Effector memory CD4-positive, alpha-beta T cell (primary cell): ENCODE measurements around the gene LANCL2.

Source experiments
- DNase-seq, 3 donors: peaks; one replicate each; pipeline ENCODE4 v3.0.0-alpha.2; 2020
- H3K27ac ChIP-seq: 2 replicates; pipeline ENCODE4 v1.7.0; 2013; ENCODE audit warnings: mild to moderate bottlenecking, low read length, moderate library complexity; ENCODE audit not compliant: insufficient read depth, poor library complexity, severe bottlenecking
- H3K27me3 ChIP-seq: replicated peaks from 2 replicates; pipeline ENCODE4 v1.7.0; 2013; ENCODE audit warnings: mild to moderate bottlenecking, low read length; ENCODE audit not compliant: insufficient read depth, control insufficient read depth, poor library complexity, severe bottlenecking
- H3K36me3 ChIP-seq: 2 replicates; pipeline ENCODE4 v1.7.0; 2013; ENCODE audit warnings: mild to moderate bottlenecking, low read length, moderate library complexity; ENCODE audit not compliant: control insufficient read depth, insufficient read depth
- H3K4me1 ChIP-seq: 2 replicates; pipeline ENCODE4 v1.7.0; 2013; ENCODE audit warnings: low read length, mild to moderate bottlenecking; ENCODE audit not compliant: control insufficient read depth, insufficient read depth, poor library complexity, severe bottlenecking
- H3K4me3 ChIP-seq: 2 replicates; pipeline ENCODE4 v1.7.0; 2013; ENCODE audit warnings: low read length, low read depth, mild to moderate bottlenecking; ENCODE audit not compliant: insufficient read depth, poor library complexity, severe bottlenecking
- H3K9me3 ChIP-seq: 2 replicates; pipeline ENCODE4 v1.7.0; 2013; ENCODE audit warnings: mild to moderate bottlenecking, low read length, moderate library complexity; ENCODE audit not compliant: control insufficient read depth

Gene LANCL2

GRCh38 chr7:55361560-55361959 lies 3.6 kb upstream of the LANCL2 start:
- Histone ChIP-seq H3K36me3 (no peaks in the 10 kb centered on the region), H3K4me3 (no peak overlapping the region), H3K9me3 (no peaks in the 10 kb centered on the region), H3K4me1 (no peaks in the 10 kb centered on the region), H3K27me3 (no peaks in the 10 kb centered on the region), H3K27ac (no peak overlapping the region)
- no peak for DNase-seq

- Histone ChIP-seq H3K4me3 (no peak overlapping the region), H3K27me3 (no peaks in the 10 kb centered on the region), H3K9me3 (no peaks in the 10 kb centered on the region), H3K36me3 (no peaks in the 10 kb centered on the region), H3K27ac (no peak overlapping the region), H3K4me1 (no peaks in the 10 kb centered on the region)
- DNase-seq: no peak
Measured at GRCh38 chr7:55362927-55363326, 2.2 kb upstream of the LANCL2 start.

DNA sequence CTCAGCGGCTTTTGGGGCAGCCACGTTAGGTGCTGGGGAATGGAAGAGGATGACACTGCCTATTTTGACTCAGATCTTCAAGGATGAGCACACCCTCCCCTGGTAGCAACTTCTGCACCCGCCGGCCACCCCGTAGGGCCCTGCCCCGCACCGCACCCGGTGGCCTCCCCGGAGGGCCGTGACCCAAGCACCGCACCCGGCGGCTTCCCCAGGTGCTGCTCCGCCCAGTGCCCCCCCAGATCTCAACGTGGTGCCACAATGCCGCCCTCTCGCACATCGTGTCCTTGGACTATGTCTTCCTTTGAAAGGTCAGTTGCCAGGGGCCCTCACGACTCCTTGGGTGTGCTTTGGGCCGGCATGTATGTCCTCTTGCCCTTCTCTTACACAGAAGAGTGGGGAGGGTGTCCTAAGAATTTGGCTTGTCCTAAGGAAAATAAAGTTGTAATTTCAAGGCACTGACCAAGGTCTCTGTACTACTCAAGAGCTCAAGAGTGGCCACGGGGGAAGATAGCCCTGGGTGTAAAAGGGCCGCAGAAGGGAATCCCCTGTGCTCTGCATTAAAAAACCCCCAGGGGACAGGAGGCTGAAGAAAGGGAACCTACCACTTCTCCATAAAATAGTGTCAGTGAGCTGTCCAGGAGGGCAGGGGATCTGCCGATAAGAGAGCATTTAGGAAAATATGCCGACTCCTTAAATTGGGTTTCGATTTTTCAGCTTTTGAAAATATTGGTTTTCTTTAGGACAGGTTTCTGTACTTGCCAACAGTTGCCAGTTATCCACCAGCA lies 1.6 kb upstream of the LANCL2 start:
- no peak for DNase-seq
- Histone ChIP-seq H3K27me3 (no peaks in the 10 kb centered on the region), H3K27ac (no peak overlapping the region), H3K9me3 (no peaks in the 10 kb centered on the region), H3K4me3 (no peak overlapping the region), H3K4me1 (no peaks in the 10 kb centered on the region), H3K36me3 (no peaks in the 10 kb centered on the region)

DNA sequence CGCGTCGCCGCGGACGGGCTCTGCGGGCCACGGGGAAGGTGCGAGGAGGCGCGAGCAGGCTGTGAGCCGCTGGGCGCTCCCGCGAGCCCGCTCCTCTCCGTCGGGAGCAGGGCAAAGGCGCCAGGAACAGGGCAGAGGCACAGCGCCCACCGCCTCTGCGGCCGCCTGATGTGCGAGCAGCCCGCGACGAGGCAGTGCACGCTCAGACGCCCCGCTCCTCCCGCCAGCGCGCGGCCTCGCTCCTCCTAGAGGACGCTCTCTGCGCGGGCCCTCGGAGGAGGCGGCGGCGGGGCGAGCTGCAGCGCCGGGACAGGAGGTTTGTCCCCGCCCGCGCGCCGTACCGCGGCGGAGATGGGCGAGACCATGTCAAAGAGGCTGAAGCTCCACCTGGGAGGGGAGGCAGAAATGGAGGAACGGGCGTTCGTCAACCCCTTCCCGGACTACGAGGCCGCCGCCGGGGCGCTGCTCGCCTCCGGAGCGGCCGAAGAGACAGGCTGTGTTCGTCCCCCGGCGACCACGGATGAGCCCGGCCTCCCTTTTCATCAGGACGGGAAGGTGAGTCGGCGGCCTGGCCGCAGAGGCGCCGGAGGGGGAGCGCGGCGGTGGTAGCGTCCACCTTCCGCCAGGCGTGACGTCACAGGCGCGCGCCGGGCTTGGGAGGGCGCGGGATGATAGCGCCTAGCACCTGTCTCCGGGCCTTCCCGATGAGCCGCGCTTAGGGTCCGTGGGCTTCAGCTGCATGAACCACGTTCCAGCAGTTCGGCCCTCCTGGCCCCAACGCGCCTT lies 731 bp downstream of the LANCL2 start:
- DNase-seq: peak; percentile 91 to 93 (median 92)
- Histone ChIP-seq H3K27me3 (no peaks in the 10 kb centered on the region), H3K36me3 (no peaks in the 10 kb centered on the region), H3K9me3 (no peaks in the 10 kb centered on the region), H3K4me3 (peak overlapping the region; percentile 100), H3K4me1 (no peaks in the 10 kb centered on the region), H3K27ac (peak overlapping the region; percentile 97)

DNA sequence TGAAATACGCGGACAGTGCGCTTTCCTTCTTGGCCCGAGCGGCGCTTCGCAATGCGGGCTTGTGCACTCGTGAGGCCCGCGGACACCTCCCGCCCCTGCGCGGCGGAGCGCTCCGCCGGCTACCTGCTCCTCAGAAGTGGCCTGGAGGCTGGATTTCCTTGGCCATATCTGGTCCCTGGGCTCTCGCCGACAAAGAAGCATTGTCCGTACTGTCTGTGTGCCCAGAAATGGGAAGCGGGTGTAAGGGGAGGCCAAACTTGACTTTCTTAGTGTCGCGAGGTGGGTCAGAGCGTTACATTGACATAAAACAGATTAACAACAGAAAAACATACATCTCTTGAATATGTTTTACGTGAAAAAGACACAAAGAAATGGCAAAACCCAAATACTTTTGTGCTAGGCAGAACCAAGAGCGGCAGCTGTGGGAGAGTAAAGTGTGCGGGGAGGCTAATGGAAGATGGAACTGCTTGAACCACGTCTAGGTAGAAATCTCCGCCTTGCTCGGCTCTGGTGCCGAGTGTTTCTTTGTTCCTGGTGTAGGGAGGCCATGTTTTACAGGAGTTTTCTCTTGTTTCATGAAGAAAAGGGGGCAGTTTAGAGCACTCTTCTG lies 1.4 kb downstream of the LANCL2 start:
- Histone ChIP-seq H3K27ac (peak overlapping the region; percentile 97), H3K9me3 (no peaks in the 10 kb centered on the region), H3K27me3 (no peaks in the 10 kb centered on the region), H3K36me3 (no peaks in the 10 kb centered on the region), H3K4me3 (peak overlapping the region; percentile 100), H3K4me1 (no peaks in the 10 kb centered on the region)
- DNase-seq: no peak

GRCh38 chr7:55367283-55367840 lies 2.2 kb downstream of the LANCL2 start:
- Histone ChIP-seq H3K36me3 (no peaks in the 10 kb centered on the region), H3K27me3 (no peaks in the 10 kb centered on the region), H3K4me3 (peak overlapping the region; percentile 100), H3K9me3 (no peaks in the 10 kb centered on the region), H3K4me1 (no peaks in the 10 kb centered on the region), H3K27ac (no peak overlapping the region)
- DNase-seq: no peak

DNA sequence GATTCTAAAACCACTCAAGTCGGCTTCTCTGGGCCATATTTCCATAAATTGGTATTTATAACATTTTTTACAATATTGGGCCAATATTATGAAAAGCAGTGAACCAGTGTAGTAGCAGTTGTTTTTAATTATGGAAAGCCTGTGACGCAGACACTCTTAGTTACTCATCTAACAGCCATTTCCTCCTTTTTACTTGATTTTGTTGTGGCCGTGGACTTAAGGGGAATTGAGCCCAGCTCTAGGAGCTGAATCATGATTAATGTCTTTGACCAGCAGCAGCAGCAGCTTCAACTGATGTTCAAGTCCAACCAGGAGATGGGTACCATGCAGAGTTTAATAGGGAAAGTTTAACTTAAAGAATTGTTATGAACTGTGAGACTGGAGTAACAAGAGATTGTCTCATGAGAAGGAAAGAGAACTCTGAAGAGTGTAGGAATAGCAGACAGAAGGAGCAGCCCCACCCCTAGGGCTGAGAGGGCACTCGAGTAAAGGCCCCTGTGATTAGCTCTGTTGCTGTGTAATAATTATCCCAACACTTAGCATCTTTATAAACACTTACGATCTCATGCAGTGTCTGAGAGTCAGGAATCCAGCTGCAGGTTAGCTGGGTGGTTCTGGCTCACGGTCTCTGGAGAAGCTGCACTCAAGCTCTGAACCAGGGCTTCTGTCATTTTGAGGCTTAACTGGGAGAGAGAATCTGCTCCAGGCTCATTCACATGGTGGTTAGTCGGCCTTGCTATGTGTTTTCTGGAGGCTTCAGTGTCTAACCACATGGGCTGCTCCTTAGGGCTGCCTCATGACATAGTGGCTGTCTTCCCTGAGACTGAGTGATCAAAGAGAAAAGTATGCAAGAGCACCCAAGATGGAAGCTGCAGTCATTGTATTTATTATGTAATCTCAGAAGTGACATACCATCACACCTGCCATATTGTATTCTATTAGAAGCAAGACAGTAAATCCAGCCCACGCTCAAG lies 4.6 kb downstream of the LANCL2 start:
- no peak overlapping the region for H3K4me3 ChIP-seq
- H3K36me3 ChIP-seq: no peaks in the 10 kb centered on the region
- no peak overlapping the region for H3K27ac ChIP-seq
- H3K4me1 ChIP-seq: no peaks in the 10 kb centered on the region
- no peak for DNase-seq
- no peaks in the 10 kb centered on the region for H3K9me3 ChIP-seq
- H3K27me3 ChIP-seq: no peaks in the 10 kb centered on the region

DNA sequence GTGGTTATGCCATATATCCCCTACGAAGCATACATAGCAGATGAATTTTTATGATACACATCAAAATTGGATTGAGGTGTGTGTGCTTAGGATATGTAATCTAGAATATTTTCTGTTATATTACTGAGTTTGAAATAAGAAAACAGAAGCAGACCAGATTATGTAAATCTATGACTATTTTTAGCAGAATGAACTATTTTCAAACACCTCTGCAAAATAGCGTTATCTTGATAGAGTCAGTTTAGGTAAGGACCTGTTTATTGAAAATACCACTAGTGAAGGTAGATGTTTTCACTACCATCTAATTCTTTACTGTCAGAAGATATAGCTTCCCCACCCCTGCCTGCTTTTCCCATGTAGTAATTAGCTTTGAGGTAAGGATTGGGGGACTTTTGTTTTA lies 9.1 kb downstream of the LANCL2 start:
- no peak overlapping the region for H3K4me3 ChIP-seq
- no peaks in the 10 kb centered on the region for H3K4me1 ChIP-seq
- no peaks in the 10 kb centered on the region for H3K27me3 ChIP-seq
- DNase-seq: no peak
- no peaks in the 10 kb centered on the region for H3K9me3 ChIP-seq
- no peaks in the 10 kb centered on the region for H3K36me3 ChIP-seq
- no peak overlapping the region for H3K27ac ChIP-seq

- DNase-seq: no peak
- Histone ChIP-seq H3K9me3 (no peaks in the 10 kb centered on the region), H3K27ac (no peak overlapping the region), H3K36me3 (no peaks in the 10 kb centered on the region), H3K27me3 (no peaks in the 10 kb centered on the region), H3K4me1 (no peaks in the 10 kb centered on the region), H3K4me3 (no peak overlapping the region)
Measured at GRCh38 chr7:55375237-55375636, 10.1 kb downstream of the LANCL2 start.
